K562 (cell line): Measurements from ENCODE around the gene CYSRT1. TPM values are rescaled to one million over a fixed set of nuclear protein-coding genes. Genes with fewer than 3 reads are reported as not detected.

Experiments
- ATAC-seq: fragments of 200-7000 bp; cut with Tn5 transposase; 3 replicates; pipeline ENCODE4 v1.9.1; 2020; ENCODE audit warnings: moderate library complexity
- BruUV-seq: library from RNA; stranded (reverse); fragments of 400-500 nt; replicated peaks from 2 replicates; lab custom pipeline; 2021; lab: Mats Ljungman, UMichigan
- CTCF ChIA-PET: fragments of 300-600 bp; formaldehyde crosslinking; extraction: SDS; loops from one replicate; lab custom pipeline; 2021; ENCODE audit warnings: low intra/inter-chr PET ratio; lab: Yijun Ruan, JAX
- POLR2A ChIA-PET: fragments of 300-600, 350-650 bp; sonication (Branson Sonifier 250); formaldehyde crosslinking; extraction: SDS; loops from one replicate; lab custom pipeline; 2021; ENCODE audit warnings: antibody characterized with exemption, inconsistent platforms; lab: Yijun Ruan, JAX
- DNase-seq, 4 experiments: peaks; one replicate each; pipeline versions ENCODE4 v3.0.0 to v3.0.0-alpha.2; 2011 to 2018; ENCODE audit warnings: low spot score in 3 of 4, mixed read lengths in 3 of 4; ENCODE audit errors: extremely low read depth in 1 of 4
- FAIRE-seq: peaks from 2 replicates; lab custom pipeline; 2011; peaks lifted over from hg19 to GRCh38; lab: Jason Lieb, UNC
- H2AFZ ChIP-seq: 2 replicates; pipeline ENCODE4 v1.6.0; 2011; ENCODE audit warnings: low read depth, low read length, control low read depth, inconsistent platforms
- H3K27ac ChIP-seq: fragments of 200-600 bp; 3 replicates; pipeline ENCODE4 v1.8.0; 2011; ENCODE audit warnings: low read depth, mild to moderate bottlenecking, control low read depth, inconsistent platforms, low read length, moderate library complexity, mixed read lengths; ENCODE audit errors: extremely low read depth
- H3K27me3 ChIP-seq, 2 experiments: fragments of 300-600 bp in 1 of 2; 2 replicates in 1 of 2; 3 replicates in 1 of 2; pipeline versions ENCODE4 v1.6.0 to v1.8.0; 2011; ENCODE audit warnings: inconsistent platforms in 2 of 2, low read length in 2 of 2, mild to moderate bottlenecking in 1 of 2, mixed read lengths in 1 of 2, moderate library complexity in 1 of 2; ENCODE audit not compliant: control insufficient read depth in 2 of 2, insufficient read depth in 2 of 2
- H3K36me3 ChIP-seq: fragments of 300-600 bp; 3 replicates; pipeline ENCODE4 v1.8.0; 2011; ENCODE audit warnings: mild to moderate bottlenecking, low read length, inconsistent platforms; ENCODE audit not compliant: control insufficient read depth, insufficient read depth
- H3K4me1 ChIP-seq, 2 experiments: fragments of 200-600 bp in 1 of 2; replicated peaks in 1 of 2; 2 replicates in 1 of 2; 3 replicates in 1 of 2; pipeline versions ENCODE4 v1.5.1 to v1.8.0; 2011; ENCODE audit warnings: inconsistent platforms in 2 of 2, low read length in 2 of 2, mild to moderate bottlenecking in 1 of 2, mixed read lengths in 1 of 2, moderate library complexity in 1 of 2; ENCODE audit not compliant: control insufficient read depth in 2 of 2, insufficient read depth in 2 of 2
- H3K4me2 ChIP-seq: 2 replicates; pipeline ENCODE4 v1.6.1; 2011; ENCODE audit warnings: low read length, control low read depth, inconsistent platforms, mixed read lengths; ENCODE audit not compliant: insufficient read depth
- H3K4me3 ChIP-seq: fragments of 200-600 bp; sonication (generic), shearing (Covaris generic); 2 replicates; pipeline ENCODE4 v1.5.1; 2016; ENCODE audit warnings: control low read depth, inconsistent platforms
- H3K79me2 ChIP-seq: fragments of 200-600 bp; 3 replicates; pipeline ENCODE4 v1.8.0; 2011; ENCODE audit warnings: low read length, inconsistent platforms; ENCODE audit not compliant: control insufficient read depth, insufficient read depth
- H3K9ac ChIP-seq, 2 experiments: 2 replicates each; pipeline versions ENCODE4 v1.6.0 to v1.6.1; 2011; ENCODE audit warnings: low read depth in 2 of 2, low read length in 2 of 2, control low read depth in 1 of 2, inconsistent platforms in 1 of 2, mild to moderate bottlenecking in 1 of 2, mixed read lengths in 1 of 2; ENCODE audit not compliant: insufficient read depth in 1 of 2
- H3K9me1 ChIP-seq: one replicate; pipeline ENCODE4 v1.6.0; 2011; ENCODE audit warnings: inconsistent platforms, mild to moderate bottlenecking, low read length, moderate library complexity; ENCODE audit not compliant: control insufficient read depth, insufficient read depth
- H3K9me3 ChIP-seq: replicated peaks from 2 replicates; pipeline ENCODE4 v1.5.1; 2011; ENCODE audit warnings: low read depth, low read length, inconsistent platforms; ENCODE audit not compliant: control insufficient read depth, insufficient read depth
- H4K20me1 ChIP-seq: replicated peaks from 2 replicates; pipeline ENCODE4 v1.6.1; 2011; ENCODE audit warnings: low read length, inconsistent platforms, mixed read lengths; ENCODE audit not compliant: control insufficient read depth, insufficient read depth
- CBX8 ChIP-seq: fragments of 200-600 bp; sonication (generic); IDR thresholded peaks from 2 replicates; pipeline ENCODE4 v1.6.1; 2012; ENCODE audit warnings: borderline replicate concordance, mixed run types, low read depth, mild to moderate bottlenecking, moderate library complexity, mixed read lengths, low read length, control low read depth, inconsistent platforms; ENCODE audit not compliant: poor library complexity, severe bottlenecking; ENCODE audit errors: extremely low read depth
- LCOR ChIP-seq: sonication (generic); formaldehyde crosslinking; IDR thresholded peaks from 2 replicates; pipeline ENCODE4 v1.8.0; 2022; ENCODE audit warnings: mild to moderate bottlenecking, missing genetic modification reagents
- STAG1 ChIP-seq: sonication (generic); formaldehyde crosslinking; IDR thresholded peaks from 2 replicates; pipeline ENCODE4 v1.5.0; 2020; ENCODE audit warnings: missing genetic modification reagents, borderline replicate concordance
- TRIM25 ChIP-seq: fragments of 450-650 bp; IDR thresholded peaks from 2 replicates; pipeline ENCODE4 v1.7.0; 2016; ENCODE audit warnings: borderline replicate concordance
- XRCC5 ChIP-seq: fragments of 200-400 bp; formaldehyde crosslinking; IDR thresholded peaks from 2 replicates; pipeline ENCODE4 v1.6.1; 2017; ENCODE audit warnings: low read depth, mild to moderate bottlenecking, low read length
- ZNF175 ChIP-seq: fragments of 200-800 bp; sonication (Bioruptor generic); IDR thresholded peaks from 2 replicates; pipeline ENCODE4 v1.6.1; 2016; ENCODE audit warnings: low read depth, mild to moderate bottlenecking, missing genetic modification characterization, missing compliant biosample characterization
- ZSCAN29 ChIP-seq: fragments of 450-650 bp; IDR thresholded peaks from 2 replicates; pipeline ENCODE4 v1.6.1; 2017
- WGBS: fragments of 100-300 bp; shearing (Covaris generic); methylation state at CpG from one replicate; pipeline ENCODE4 v1.1.6; 2016; ENCODE audit warnings: low coverage, mixed read lengths; ENCODE audit not compliant: insufficient coverage; ENCODE audit errors: missing lambda C conversion rate; 5-methylcytosine and 5-hydroxymethylcytosine counted together
- in situ Hi-C: fragments of 300-500 bp; cut with MboI; formaldehyde crosslinking; loops from 4 replicates; pipeline ENCODE4 v1.15.0; 2018; ENCODE audit warnings: inconsistent platforms, mixed read lengths
- intact Hi-C: fragments of 100-400 bp; cut with micrococcal nuclease; formaldehyde crosslinking; loops from 2 replicates; pipeline ENCODE4 v1.14.2; 2022
- polyA plus RNA-seq, 8 experiments: library from polyadenylated mRNA; depleted of rRNA in 4 of 8; stranded (reverse) in 5 of 8; unstranded in 3 of 8; fragments of >200 nt; fragmentation: Nextera tagmentation in 2 of 8; fragmentation: Illumina TruSeq in 1 of 8; extraction: Ambion mirVana in 2 of 8; extraction: Trizol in 1 of 8; gene quantifications; 2 replicates each; pipeline versions ENCODE4 v1.2.1 to v1.2.3, GENCODE V29; 2011 to 2014; ENCODE audit warnings: inconsistent platforms in 1 of 8, missing spikeins in 1 of 8
- total RNA-seq, 7 experiments: library from RNA; depleted of rRNA in 6 of 7; stranded (reverse); fragments of >200 nt in 6 of 7; fragmentation: Illumina TruSeq in 2 of 7; extraction: Trizol in 2 of 7; gene quantifications; 2 replicates each; pipeline versions ENCODE4 v1.2.1 to v1.2.3, GENCODE V29; 2011 to 2021; ENCODE audit warnings: low replicate concordance in 1 of 7
- TF ChIP-seq, protein P1 (sequence below): fragments of 450-650 bp; formaldehyde crosslinking; IDR thresholded peaks from 2 replicates; pipeline ENCODE4 v1.4.0; 2020; ENCODE audit warnings: mild to moderate bottlenecking, mixed read lengths
- TF ChIP-seq, protein P2 (sequence below): fragments of 450-650 bp; formaldehyde crosslinking; IDR thresholded peaks from 2 replicates; pipeline ENCODE4 v1.4.0; 2022; ENCODE audit warnings: missing genetic modification characterization
- TF ChIP-seq, protein P3 (sequence below): fragments of 250-450 bp; sonication (Bioruptor Pico); IDR thresholded peaks from 2 replicates; pipeline ENCODE4 v1.8.0; 2022; ENCODE audit warnings: inconsistent platforms, mild to moderate bottlenecking, moderate library complexity, borderline replicate concordance

CYSRT1 gene
- total and polyA plus RNA-seq, 9 of the 15 experiments (the other 6 are each of a cell fraction or from before 2014, with no cell fraction given), result 0.04 to 1.4 (median 0.42) TPM; not detected in 3

DNA sequence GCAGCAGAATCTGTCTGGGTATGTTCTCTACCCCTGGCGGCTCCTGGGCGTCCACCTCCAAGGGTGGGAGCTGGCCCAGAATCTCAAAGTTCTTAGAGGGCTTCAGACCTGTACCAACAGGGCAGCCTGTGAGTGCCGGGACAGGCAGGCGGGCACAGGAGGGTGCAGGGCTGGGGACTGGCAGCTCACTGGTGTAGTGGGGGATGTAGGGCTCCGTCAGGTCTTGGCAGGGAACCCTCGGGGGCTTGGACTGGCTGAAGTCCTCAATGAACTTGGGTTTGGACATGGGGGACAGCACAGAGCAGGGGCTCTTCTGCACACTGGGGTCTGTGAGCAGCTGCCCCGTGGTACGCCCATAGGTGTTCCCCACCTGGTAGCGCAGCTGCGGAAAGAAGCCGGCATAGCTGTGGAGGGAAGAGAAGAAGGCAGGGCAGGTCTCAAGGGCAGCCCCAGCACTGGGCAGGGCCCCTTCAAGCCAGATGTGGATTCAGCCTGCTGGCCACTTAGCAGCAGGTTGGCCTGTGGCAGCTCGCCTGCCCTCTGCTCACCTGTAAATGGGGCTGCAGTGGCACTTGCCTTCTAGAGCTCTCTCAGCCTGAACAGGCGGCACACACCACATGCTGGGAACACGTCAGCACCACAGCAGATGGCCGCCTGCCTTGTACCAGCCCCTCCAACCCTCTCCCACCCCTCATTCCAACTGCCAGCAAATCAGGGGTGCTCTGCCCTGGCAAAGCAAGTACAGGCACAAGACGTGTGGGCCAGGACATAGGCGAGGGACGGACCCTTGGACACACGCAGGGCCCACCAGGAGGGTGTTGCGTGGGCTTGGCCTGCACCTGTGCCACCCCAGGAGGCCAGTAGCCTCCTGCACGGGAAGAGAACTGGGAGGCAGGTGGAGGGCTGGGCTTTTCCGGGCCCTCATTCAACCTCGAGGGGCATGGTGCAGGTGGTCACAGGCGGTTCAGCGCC, 20.8 kb downstream of the CYSRT1 start:
- Histone ChIP-seq H4K20me1 (peaks cover 30% of the 10 kb centered on the region), H2AFZ (no peak overlapping the region), H3K4me2 (no peak overlapping the region), H3K9me3 (no peaks in the 10 kb centered on the region), H3K36me3 (peaks cover 26% of the 10 kb centered on the region), H3K4me1 (peaks cover 18 to 67% of the 10 kb centered on the region in 2 experiments; a peak in 4 of 5 replicates), H3K9me1 (peaks cover 4% of the 10 kb centered on the region), H3K9ac (peak overlapping the region in 1 of 2 experiments; percentile 83; a peak in 2 of 4 replicates), H3K4me3 (no peak overlapping the region), H3K27me3 (no peaks in the 10 kb centered on the region), H3K27ac (no peak overlapping the region)
- intact Hi-C loops (loop anchor here (10.0 kb wide), 1 partner anchor 461 kb away; no protein-coding TSS in a partner anchor), in situ Hi-C loops (loop anchor here (25.0 kb wide), 1 partner anchor 458 kb away; the partner anchor contains the start of genes CCDC183 and TMEM141)
- ATAC-seq (no peak), FAIRE-seq (no peak), DNase-seq (no peak)
- BruUV-seq, result no TSS peak
- CTCF ChIA-PET, result no interaction called here
- 68% methylated on average over 20 of the region's 25 CpGs for WGBS
- POLR2A ChIA-PET, result interaction anchor here (0.5 to 6.5 kb wide), 9 partner anchors 8 to 468 kb away, joined by 3 to 221 read pairs (median 3); partner anchors contain the start of genes NELFB and STPG3
- no peak for TF ChIP-seq XRCC5
- no peak for TF ChIP-seq CBX8
- TF ChIP-seq, protein P1, sequence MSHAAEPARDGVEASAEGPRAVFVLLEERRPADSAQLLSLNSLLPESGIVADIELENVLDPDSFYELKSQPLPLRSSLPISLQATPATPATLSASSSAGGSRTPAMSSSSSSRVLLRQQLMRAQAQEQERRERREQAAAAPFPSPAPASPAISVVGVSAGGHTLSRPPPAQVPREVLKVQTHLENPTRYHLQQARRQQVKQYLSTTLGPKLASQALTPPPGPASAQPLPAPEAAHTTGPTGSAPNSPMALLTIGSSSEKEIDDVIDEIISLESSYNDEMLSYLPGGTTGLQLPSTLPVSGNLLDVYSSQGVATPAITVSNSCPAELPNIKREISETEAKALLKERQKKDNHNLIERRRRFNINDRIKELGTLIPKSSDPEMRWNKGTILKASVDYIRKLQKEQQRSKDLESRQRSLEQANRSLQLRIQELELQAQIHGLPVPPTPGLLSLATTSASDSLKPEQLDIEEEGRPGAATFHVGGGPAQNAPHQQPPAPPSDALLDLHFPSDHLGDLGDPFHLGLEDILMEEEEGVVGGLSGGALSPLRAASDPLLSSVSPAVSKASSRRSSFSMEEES, result no peak
- no peak for TF ChIP-seq ZNF175 (CRISPR knock-in tag)
- no peak for TF ChIP-seq STAG1
- no peak for TF ChIP-seq TRIM25
- no peak for TF ChIP-seq ZSCAN29
- TF ChIP-seq LCOR, result no peak
- TF ChIP-seq, protein P2, sequence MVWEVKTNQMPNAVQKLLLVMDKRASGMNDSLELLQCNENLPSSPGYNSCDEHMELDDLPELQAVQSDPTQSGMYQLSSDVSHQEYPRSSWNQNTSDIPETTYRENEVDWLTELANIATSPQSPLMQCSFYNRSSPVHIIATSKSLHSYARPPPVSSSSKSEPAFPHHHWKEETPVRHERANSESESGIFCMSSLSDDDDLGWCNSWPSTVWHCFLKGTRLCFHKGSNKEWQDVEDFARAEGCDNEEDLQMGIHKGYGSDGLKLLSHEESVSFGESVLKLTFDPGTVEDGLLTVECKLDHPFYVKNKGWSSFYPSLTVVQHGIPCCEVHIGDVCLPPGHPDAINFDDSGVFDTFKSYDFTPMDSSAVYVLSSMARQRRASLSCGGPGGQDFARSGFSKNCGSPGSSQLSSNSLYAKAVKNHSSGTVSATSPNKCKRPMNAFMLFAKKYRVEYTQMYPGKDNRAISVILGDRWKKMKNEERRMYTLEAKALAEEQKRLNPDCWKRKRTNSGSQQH (CRISPR knock-in tag), result no peak
- TF ChIP-seq, protein P3, sequence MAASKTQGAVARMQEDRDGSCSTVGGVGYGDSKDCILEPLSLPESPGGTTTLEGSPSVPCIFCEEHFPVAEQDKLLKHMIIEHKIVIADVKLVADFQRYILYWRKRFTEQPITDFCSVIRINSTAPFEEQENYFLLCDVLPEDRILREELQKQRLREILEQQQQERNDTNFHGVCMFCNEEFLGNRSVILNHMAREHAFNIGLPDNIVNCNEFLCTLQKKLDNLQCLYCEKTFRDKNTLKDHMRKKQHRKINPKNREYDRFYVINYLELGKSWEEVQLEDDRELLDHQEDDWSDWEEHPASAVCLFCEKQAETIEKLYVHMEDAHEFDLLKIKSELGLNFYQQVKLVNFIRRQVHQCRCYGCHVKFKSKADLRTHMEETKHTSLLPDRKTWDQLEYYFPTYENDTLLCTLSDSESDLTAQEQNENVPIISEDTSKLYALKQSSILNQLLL, result no peak
- TF ChIP-seq, all 486 proteins: peak for 0
- H3K79me2 ChIP-seq, result peaks cover 30% of the 10 kb centered on the region
